G401.6 (cell line): ENCODE results near the gene TEF.

Source experiments
- FAIRE-seq: peaks from 2 replicates; lab custom pipeline; 2012; peaks lifted over from hg19 to GRCh38; lab: Jason Lieb, UNC

TEF gene

GRCh38 chr22:41354979-41355378, 26.8 kb upstream of the TEF start:
- FAIRE-seq: no peak

DNA sequence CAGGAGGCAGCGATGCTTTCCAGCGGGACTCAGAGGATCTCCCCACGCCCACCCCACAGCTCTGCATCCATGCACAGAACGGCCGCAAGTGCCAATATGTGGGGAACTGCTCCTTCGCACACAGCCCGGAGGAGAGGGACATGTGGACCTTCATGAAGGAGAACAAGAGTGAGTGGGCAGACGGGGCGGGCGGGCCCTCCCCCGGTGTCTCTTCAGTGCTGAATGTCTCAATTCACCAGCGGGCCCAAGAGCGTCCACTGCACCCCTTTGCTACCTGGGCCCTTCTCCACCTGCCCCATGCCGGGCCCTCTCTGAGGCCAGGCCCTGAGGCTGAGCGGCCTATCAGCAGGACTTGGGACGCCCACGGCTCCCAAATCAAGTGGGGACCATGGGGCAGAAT, 25.8 kb upstream of the TEF start:
- FAIRE-seq: no peak

DNA sequence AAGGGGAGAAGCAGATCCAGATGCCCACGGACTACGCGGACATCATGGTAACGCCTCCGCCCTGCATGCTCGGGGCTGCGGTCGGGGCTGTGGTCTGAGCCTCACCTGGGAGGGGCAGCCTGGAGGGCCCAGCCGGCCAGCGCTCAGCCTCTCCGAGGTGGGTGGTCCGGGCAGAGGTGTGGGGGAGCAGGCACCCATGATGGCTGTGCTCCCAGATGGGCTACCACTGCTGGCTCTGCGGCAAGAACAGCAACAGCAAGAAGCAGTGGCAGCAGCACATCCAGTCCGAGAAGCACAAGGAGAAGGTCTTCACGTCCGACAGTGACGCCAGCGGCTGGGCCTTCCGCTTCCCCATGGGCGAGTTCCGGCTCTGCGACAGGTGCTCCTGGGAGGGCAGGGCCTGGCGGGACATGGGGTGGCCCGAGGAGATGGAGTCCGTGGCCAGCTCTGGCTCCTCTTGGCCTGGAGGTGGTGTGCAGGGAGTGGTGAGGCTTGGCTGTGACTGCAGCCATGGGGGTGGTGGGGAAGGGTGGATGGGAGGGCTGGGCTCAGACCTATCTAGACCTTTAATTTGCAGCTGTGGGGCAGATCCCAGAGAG, 25.2 kb upstream of the TEF start:
- no peak for FAIRE-seq

- no peak for FAIRE-seq
These were observed 24.6 kb upstream of the TEF start for GRCh38 chr22:41357191-41357590.

GRCh38 chr22:41358927-41359326, 22.8 kb upstream of the TEF start:
- FAIRE-seq: no peak

DNA sequence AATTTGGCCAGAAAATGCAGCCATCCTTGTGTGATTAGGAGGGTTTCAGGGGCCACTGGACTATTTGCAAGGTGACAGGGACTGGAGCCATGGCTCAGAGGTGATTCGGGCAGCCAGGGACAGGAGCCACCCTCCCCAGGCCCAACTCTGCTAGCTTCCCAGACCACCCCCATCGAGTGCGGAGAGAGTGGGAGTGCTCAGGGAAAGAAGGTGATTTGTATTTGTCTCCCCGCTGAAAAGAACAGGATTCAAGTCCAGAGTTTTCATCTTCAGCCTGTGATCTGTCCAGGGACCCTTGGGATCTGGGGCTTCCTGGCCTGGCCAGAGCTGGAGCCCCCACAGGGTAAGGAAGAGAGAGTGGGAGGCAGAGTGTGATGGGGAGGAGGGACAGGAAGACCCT, 22.4 kb upstream of the TEF start:
- FAIRE-seq: no peak

DNA sequence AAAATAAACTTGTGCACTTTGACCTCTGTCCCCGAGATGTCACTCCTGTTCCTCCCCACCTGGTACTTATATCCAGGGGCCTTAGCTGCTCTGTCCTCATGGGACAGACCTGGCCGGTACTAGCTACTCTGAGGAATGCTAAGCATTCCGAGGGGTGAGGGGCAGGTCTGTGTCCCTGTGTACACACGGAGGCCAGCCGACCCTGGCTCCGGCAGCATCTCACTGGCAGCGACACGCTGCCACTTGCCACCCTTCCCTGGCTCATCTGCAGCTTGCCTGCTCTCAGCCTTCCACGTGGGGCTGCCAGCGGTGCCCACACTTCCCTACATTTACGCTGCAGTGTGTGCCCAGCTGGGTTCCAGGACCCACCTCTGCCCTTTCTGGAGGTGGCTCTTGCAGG, 21.6 kb upstream of the TEF start:
- FAIRE-seq: no peak

GRCh38 chr22:41361716-41362310, 19.9 kb upstream of the TEF start:
- no peak for FAIRE-seq

- no peak for FAIRE-seq
These were observed 19.1 kb upstream of the TEF start for GRCh38 chr22:41362615-41363014.

- FAIRE-seq: no peak
These were observed 17.5 kb upstream of the TEF start for GRCh38 chr22:41364233-41364632.

DNA sequence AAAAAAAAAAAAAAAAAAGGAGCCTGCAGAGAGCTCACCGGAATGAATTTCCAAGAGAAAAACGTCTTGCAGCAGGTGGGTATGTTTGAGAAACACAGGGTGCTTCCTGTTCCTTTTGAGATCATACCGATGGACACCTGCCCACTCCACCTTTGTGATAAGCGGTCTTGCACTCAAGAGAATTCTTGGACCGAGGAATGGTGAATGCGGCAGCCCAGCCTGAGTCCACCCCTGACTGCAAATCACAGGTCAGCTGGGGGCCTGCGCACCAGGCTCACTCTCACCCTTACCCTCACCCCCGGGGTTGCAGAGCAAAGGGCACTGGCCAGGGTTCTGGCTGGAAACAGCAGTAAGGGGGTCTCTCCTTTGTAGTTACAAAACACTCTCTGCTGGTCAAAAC, 16.8 kb upstream of the TEF start:
- FAIRE-seq: no peak

GRCh38 chr22:41365425-41365824, 16.3 kb upstream of the TEF start:
- FAIRE-seq: no peak

- FAIRE-seq: no peak
These were observed 15.3 kb upstream of the TEF start for GRCh38 chr22:41366323-41367029.

DNA sequence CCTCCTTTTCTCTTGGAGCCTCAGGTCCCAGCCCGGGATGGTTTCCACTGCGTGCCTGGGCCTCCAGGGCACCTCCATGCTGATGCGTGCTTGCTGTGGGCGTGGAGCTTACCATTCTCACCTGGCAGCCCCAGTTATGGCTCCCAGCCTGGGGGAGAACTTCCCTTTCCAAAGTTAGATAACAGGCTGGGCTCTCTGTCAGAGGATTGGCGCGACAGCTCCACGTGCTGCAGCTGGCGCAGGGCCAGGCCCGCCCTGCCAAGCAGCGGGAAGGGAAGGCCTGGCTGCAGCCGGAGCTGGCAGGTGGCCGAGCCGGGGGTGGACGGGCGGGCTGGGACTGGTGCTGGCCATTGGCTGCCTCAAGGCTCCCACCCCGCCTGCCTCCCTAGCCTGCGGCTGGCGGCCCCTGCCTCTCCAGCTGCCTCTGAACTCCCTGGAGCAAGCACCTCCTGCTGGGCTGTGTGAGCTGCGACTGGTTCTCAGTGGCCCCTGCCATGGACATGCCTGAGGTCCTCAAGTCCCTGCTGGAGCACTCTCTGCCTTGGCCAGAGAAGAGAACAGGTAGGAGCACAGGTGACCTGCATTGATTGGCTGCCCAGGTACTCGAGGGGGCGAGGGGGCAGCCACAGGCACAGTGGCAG, 14.6 kb upstream of the TEF start:
- no peak for FAIRE-seq

- FAIRE-seq: no peak
These were observed 13.8 kb upstream of the TEF start for GRCh38 chr22:41367680-41368542.

DNA sequence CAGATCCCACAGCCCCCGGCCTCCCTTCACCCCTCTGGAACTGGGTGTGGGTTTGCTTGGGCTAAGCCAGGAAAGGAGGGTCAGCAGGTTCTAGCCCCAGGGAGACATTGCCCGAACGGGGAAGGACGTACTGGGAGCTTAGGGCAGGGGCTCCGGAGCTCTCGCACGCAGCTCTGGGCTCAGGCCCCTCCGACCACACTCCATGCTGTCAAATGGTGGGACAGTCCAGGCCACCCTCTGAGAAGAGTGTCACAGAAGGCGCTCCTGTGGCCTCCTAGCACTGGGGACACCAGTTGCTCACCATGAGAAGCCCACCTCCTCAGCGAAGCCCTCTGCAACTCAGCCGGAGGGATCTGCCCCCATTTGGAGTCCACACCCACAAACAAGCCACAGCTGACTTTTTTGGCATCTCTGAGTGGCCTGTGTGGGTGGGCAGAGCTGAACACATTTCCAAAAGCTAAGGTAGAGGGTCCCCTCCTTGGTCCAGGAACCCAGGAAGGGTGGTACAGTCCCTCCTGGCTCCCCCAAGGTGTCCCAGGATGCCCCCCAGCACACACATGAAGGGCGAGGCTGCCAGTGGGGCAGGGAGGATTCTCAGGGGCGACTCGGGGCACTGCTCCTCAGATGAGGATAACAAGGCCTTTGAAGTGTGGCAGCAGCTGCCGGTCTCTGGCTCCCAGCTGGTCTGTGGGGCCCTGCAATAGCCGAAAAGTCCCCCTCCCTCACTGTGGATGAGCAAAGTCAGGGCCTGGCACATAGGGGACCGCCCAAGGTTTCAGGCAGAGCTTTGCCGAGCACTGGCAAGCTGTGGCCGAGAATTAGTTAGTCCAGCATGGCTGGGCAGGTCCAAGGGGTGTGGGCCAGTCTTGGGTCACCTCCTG, 13.0 kb upstream of the TEF start:
- no peak for FAIRE-seq

- no peak for FAIRE-seq
These were observed 12.4 kb upstream of the TEF start for GRCh38 chr22:41369424-41369745.

DNA sequence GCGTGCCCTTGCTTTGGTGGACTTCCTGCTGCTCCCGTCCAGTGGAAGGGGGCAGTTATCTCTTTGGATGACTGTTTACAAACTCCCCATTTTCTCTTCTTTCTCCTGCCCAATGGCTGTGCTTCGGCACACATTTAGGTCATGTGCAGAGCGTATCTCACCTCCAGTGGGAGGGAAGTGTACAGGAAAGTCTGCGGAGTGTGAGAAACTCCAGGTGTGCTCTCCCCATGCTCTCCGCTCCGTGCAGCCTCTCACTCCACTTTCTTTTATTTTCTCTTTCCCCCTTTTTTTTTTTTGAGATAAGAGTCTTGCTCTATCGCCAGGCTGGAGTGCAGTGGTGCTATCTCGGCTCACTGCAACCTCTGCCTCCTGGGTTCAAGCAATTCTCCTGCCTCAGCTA, 11.9 kb upstream of the TEF start:
- no peak for FAIRE-seq

DNA sequence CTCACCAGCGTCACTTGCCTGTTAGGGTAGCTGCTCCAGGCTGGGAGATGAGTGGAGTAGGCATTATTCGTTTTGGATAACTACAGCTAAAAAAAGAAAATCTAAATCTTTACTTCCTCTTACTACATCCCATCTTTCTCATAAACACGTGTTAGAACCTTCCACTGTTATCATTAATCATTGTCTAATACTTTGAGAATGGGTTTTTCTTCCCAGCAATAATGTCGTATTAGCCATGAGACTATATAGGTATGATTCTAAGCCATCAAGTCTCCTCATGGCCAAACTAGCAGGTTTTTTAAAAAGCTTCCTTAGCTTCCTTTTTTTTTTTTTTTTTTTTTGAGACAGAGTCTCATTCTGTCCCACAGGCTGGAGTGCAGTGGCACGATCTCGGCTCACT, 3.9 kb upstream of the TEF start:
- FAIRE-seq: no peak

- no peak for FAIRE-seq
These were observed 781 bp upstream of the TEF start for GRCh38 chr22:41380993-41381328.

DNA sequence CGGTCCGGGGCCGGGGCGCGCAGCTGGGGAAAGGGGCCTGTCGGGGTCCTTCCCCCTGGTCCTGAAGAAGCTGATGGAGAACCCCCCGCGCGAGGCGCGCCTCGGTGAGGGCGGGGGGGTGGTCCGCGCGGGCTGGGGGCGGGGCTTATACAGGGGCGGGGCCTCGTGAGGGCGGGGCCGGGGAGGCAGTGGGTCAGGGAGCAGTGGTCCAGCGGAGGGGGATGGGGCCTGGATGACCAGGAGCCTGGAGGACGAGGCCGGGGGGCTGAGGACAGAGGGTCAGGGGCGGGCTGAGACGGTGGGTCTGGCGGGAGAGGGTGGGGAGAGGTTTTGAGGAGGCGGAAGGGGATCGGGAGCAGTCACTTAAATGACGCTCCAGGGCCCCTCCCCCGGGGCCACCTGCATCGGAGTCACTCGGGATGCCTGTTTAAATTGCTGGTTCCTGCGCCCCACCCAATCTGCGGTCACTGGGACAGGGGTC, 396 bp downstream of the TEF start:
- no peak for FAIRE-seq

- no peak for FAIRE-seq
These were observed 868 bp downstream of the TEF start for GRCh38 chr22:41382610-41383009.
